HG02885 (cell line): ENCODE data around the gene CCR6.

Experiments used
- ATAC-seq: cut with Tn5 transposase; IDR thresholded peaks from one replicate; pipeline ENCODE4 v1.9.1; 2021; ENCODE audit warnings: mild to moderate bottlenecking; ENCODE audit not compliant: unreplicated experiment, poor library complexity

The CCR6 gene

DNA sequence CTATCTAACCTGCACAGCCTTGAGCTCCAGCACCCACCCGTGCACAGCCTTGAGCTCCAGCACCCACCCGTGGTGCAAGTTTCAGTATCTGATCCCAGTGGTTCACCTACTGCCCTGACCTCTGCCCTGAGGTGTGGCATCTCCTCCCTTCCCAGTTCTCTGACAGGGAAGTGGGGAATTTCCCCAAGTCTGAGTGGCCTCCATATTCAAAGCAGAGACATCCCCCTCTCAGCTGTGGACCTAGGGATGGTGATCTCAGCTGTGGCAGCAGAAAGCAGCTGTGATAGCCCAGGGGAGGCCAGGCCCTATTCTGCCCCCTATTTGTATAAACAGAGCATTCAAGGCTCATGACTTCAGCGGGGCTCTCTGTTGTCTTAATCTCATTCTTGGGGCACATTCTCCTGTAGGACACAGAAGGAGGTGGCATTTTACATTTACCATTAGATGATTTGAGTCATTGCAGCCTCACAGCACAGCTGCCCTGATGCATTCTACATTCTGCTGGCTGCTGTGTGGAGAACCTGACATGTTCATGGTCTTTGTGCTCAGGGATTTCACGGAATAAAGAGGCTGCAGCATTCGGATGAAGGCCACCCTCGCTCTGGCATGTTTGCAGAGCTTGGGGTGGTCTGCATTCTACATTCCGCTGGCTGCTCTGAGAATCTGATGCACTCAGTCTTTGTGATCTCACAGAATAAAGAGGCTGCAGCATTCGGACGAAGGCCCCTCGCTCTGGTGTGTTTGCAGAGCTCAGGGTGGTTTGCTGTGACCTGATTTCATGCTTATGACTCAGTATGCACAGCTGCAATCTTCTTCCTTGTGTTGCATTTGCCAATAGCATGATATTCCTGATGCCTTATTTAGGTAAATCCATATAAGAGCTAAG is 17.9 kb downstream of the CCR6 start:
- ATAC-seq, result no peak

DNA sequence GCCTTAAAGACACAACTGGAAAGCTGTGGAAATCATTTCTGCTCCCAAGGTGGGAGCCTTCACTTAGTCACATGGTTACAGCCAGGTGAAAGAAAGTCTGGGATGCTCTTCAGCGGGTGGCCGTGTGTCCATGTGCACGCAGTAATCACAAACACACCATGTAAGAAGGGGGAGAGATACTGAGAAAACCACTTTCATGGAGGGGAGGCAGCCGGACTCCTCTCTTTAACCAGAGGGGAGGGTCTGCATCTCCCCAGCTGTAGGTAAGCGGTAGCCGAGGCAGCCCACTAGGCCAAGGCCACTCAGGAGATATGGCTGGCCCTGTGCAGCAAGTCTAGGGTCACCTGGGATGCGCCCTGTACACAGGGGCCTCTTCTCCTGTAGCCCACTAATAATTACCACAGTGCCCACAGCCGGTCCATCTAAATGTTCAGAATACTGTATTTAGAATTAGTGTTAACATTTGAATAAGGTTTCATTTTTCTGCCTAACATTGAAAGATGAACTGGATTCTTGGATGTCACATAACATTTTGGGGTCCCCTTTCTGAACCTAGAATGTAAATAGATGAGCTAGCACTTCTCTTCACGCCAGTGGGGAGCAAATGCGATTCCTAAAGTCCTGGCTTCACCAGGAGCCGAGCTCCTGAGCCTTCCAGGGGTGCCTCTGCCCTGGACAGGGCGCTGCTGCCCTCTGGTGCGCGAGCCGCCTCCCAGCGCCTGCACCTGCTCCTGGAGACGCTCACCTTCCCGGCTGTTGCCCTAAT is 19.0 kb downstream of the CCR6 start:
- ATAC-seq, result peak; percentile 83

DNA sequence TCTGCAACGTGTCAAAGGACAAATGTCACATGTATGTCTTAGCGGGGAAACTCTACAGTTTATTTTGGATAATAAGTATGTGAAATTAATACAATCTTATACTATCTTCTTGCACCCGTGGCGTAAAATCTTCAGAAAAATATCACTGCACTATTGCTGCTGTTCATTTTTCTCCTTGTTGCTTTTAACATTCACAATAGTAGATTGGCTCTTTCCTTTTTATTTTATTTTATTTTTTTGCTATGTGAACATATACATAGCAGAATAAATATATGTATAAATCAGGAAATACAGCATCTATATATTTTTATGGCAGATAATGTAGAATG is 19.5 kb downstream of the CCR6 start:
- ATAC-seq, result no peak

DNA sequence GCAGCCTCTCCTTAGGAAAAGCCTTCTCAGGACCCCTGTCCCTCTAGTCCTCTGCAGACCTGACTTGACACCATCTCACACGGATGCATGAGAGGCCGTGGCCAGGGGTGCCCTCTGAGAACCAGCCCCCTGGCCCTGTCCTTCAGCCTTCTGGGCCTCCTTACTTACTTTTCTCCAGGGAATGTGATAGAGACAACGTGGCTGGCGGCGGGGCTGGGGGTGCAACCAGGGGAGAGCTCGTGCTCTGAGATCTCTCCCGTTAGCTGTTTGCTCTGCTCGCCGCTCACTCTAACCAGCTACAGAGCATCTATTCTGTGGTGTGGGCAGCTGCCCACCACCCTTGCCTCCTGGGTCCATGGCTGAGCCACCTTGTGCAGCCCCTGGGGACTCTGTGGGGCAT is 20.1 kb downstream of the CCR6 start:
- ATAC-seq, result no peak

DNA sequence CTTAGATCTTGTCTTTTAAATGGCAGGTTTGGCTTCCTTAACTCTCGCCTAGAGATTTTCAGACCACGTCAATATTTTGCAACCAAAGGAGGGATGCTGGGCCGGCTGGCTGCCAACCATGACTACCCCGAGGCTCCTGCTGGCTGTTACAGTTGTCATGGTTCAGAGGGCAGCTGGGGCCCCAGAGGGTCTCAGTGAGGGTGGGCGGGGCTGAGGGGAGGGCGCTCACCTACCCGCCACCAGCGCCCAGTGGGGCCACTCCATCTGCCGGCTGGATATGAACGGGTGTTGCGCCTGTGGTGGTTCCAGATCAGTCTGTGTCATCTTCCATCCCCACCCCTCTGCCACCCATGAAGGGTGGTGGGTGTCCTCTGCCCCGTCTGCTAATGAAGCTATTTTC is 22.6 kb downstream of the CCR6 start:
- no peak for ATAC-seq

DNA sequence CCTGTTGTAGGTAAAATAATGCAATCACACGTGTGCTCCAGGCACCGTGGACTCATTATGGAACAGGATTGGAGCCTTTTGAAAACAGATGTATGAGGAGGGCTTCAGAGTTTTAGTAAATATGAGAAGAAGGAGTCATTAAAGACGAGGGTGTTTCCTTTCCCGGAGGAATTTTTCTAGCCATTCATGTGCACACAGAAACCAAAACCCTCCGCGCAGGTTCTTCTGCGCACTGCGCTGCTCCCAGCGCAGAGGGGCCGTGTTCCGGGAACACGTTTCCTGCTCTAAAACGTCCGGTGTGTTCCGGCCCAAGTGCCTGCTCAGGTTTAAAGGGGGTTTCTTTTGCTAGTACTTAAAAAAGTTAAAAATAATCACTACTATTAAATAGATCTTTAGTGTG is 23.2 kb downstream of the CCR6 start:
- ATAC-seq, result no peak

DNA sequence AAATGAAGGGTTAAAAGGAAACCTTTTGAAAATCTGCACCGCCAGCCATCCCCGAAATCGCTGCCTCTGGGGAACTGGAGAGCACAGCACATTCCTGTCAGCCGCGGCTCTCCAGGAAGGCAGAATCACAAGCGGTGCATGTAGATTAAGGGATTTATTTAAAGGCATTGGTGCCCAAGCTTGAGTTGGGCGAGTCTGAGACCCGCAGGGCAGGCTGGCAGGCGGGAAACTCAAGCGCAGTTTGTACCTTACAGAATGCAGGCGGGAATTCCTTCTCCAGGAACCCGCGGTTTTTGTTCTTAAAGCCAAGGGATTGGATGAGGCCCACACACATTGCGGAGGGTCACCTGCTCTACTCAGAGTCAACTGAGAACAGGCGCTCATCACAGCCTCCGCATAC is 24.1 kb downstream of the CCR6 start:
- no peak for ATAC-seq

DNA sequence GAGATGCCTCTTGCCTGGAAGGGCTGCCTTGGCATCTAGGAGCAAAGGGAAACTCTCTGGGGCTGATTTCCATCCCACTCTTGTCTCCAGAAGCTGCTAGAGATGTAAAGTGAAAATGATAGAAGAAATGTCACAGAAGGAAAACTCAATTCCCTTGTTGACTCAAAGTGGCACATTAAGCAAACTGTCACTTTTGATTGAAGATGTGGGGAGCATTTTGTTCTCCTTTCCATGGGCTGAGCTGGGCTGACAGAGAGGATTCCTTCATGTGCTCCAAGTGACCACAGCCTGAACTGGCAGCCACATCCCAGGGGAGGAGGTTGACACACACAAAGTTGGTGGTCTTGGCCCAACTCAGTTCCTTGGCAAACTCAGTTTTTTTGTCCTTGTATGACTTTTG is 25.1 kb downstream of the CCR6 start:
- no peak for ATAC-seq

DNA sequence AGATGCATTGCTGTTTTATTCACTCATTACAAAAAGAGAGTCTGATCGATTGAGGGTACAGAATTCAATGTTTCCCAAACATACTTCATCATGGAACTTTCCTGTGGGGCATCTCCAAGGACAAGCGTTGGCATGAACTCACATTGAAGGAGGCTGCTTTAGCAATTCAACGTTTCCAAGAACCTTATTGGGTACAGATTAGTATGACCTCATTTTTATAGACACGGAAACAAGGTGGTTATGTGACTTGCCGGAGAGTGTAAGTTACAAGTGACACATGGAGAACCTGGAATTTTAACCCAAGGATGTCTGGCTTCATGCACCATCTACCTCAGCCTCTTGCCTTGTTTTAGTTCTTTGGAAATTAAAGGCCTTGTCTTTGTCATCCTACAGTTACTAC is 26.1 kb downstream of the CCR6 start:
- no peak for ATAC-seq

DNA sequence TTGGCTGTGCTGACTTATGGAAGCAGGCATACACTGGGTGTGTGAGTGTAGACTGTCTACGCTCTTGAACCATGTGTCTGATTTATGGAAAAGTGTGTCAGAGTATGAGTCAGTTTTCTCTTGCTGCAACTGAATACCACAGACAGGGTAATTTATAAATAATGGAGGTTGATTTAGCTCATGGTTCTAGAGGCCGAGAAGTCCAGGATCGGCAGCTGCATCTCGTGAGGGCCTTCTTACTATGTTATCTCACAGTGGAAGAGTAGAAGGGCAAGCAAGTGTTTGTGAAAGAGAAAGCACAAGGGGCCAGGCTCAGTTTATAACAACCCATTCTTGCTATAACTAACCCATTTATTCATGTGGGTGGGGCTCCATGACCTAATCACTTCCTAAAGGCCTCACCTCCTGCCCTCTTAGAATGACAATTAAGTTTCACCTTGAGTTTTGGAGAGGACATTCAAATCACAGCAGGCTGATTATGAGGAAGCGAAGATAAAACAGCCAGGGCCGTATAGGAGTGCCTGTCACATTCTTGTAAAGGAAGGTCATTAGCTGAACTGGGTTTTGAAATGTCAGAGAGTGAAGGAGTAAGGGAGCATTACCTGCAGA is 28.1 kb downstream of the CCR6 start:
- ATAC-seq, result peak; percentile 63

DNA sequence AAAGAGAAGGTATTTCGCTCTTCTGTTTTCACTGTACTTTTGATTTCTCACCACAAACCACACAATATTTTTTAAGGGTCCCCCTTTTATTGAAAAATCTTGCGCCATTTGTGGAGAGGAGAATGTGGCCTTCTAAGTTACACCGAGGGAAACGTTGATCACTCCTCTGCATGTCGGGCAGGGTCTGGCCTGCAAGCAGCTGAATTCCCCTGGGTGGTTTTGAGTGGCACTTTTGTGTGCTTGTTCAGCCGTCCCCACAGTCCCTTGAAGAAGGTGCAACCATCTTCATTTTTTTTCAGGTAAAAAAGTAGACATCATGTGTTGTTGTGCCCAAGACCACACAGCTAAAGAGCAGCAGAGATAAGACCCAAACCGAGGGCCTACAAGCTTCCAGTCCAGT is 28.8 kb downstream of the CCR6 start:
- no peak for ATAC-seq

DNA sequence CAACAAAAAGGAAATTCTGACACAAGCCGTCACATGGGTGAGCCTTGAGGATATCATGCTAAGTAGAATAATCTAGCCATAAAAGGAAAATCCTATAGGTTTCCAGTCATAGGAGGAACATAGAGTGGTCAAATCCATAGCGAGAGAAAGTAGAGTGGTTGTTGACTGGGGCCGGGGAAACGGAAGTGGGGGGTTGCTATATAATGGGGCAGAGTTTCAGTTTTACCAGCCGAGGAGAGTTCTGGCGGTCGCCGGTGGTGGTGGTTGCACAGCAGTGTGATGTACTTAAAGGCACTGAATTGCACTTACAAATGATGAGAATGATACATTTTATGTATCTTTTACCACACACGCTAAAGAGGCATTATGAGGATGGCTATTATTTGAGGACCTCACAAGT is 30.0 kb downstream of the CCR6 start:
- ATAC-seq, result peak; percentile 53

DNA sequence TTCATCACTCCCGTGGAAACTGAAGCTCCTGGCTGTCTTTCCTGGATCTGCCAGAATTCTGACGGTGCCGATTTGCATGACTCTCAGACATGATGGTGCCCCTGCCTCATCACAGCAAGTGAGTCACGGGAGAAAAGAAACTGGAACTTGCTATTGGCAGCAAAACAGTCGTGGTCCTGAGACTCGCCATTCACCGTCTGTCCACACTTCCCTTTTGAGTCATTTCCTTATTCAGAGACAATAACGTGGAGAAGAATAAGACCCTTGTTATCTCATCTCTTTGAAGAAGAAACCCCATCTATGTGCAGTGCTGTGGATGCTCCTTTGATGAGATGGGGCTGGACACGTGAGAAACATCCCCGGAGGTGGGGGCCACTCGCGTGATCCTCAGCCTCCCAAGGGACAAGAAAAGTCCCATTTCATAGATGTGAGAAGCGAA is 30.6 kb downstream of the CCR6 start:
- ATAC-seq, result peak; percentile 57

DNA sequence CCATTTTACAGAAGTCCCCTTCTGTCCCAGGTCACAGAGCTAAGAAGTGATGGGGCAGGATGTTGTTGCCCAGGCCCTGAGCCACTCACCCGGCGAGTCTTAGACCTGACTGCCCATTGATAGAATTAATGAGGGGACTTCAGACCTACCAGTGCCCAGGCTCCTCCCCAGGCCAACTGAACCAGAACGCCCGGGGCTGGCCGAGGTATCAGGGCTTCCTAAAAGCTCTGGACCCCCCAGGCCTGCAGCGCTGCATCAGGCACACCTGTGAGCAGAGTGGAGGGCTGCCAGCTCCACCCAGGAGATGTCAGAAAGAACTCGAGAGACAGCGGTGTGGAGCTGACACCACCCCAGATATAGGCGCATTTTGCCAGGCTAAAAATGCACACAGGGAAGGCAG is 31.4 kb downstream of the CCR6 start:
- ATAC-seq, result no peak

DNA sequence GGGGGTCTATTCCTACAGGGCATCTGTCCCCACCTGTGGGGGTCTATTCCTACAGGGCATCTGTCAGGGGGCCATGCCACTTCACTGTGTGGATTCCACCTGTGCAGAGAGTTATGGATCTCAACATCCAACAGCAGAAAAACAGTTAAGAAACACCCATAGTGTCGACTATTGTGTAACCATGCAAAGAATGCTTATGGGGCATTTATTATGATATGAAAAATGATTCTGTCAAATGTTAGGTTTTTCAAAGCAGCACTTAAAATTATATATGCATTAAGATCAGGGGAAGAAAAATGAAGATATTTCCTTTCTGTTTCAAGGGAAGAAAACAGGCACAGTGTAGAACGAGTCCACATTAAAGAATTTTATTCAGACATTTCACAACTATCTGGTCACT is 32.0 kb downstream of the CCR6 start:
- ATAC-seq, result no peak

DNA sequence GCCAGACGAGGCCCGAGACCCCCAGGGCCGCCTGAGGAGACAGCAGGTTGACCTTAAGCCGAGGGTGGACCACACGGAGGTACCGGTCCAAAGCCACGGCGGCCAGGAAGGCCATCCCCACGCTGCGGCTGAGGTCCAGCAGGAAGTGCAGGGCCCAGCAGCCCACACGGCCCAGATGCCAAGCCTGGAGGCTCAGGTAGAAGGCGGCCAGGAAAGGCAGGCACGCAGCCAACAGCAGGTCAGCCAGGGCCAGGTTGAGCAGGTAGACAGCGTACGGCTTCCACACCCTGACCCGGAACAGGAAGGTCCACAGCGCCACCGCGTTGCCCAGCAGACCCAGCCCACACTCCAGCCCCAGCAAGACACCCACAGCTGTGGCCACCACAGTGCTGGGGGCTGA is 34.5 kb downstream of the CCR6 start:
- no peak for ATAC-seq

DNA sequence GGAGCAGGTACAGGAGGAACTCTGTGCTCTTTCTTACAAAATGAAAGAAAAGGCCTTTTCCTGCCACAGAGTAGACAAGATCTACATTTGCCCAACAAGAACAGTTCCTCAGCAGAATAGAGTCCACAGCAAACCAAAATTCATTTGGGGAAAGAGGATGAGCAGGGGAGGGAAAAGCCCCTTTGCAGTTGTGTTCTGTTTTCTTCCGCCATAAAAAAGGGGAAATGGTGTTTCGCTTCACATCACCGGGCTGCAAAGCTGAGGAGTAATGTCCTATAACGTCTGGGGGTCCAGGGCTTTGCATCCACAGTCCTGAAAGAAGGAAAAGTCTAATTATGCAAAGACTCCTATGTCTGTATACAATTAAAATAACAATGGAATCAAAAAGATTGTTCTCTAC is 35.0 kb downstream of the CCR6 start, which contains the start of gene GPR31:
GPR31 (minus strand) TSS at position 118 of the 400 bp plus-strand sequence. CDS start 149 bp downstream, outside the sequence.
- ATAC-seq, result no peak

DNA sequence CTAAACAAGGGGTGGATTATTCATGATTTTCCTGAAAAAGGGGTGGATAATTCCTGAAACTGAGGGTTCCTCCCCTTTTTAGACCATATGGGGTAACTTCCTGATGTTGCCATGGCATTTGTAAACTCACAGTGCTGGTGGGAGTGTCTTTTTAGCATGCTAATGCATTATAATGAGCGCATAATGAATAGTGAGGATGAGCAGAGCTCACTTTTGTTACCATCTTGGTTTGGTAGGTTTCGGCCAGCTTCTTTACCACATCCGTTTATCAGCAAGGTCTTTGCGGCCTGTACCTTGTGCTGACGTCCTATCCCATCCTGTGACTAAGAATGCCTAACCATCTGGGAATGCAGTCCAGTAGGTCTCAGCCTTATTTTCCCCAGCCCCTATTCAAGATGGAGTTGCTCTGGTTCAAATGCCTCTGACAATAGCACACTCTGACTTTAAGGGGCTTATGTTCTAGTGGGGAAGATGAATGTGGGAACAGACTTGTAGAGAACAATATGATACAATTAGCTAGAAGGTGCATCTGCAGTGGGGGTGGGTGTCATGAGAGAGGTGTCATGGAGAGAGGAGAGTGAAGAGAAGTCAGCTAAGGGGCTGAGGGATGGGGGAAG is 39.1 kb downstream of the CCR6 start:
- ATAC-seq, result no peak

DNA sequence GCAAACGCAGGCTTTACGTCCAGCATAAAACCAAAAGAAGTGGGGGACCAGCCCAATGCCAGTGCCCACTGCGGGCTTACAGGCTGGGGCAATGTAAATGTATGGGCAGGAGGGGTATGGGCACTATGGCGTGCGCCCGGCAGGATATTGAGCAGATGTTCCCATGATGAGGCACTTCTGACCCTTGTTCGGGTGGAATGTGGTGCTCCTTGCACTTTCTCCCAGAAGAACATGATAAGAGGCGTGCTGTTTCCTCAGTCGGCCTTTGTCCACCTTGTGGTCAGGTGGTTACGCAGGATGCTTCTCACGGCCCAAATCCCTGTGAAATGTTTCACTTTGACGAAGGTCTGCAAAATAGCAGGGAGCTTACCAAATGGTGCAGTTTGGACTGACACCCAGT is 39.7 kb downstream of the CCR6 start:
- ATAC-seq, result no peak

DNA sequence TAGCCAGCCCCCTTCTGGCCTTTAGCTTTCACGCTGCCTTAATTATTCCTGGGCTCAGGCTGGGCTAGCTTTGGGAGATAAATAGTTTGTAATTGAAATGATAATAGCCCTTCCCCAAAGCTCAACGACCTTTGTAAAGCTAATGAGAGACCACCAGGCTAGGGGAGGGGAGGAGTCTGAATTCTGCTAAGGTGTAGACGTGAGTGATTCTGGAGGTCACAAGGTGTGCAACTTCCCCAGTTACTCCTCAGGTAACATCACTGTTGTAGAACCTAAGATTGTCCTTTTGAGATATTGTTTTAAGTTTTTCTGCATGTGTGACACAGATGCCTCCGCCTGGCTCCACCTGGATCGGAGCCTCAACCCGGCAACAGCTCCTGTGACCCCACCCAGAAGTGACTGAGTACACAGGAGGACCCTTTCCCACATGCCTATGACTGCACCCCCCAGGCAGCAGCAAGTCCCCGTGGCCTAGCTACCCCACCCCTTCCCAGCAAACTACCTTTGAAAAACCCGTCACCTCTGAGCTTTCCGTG is 40.6 kb downstream of the CCR6 start:
- ATAC-seq, result no peak

DNA sequence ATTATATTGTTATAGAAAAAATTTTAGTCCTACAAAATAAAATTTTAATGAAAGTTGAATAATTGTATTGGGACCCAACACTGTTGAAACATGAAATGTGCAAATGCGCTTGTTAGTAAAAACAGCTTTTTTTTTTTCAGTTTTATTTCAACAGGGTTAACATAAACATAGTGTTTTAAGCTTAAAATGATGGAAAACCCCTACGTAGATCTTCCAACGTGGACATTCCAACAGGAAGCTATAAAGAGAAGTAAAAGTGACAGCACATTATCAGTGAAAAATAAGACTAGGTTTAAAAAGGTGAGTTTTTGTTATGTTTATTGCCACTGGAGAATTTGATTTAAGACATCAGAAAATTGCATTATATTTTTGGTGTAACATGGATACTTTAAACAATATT is 41.4 kb downstream of the CCR6 start:
- ATAC-seq, result no peak
